NT2/D1 (cell line): Measurements from ENCODE around the gene PRKCH.

Experiments used
- YY1 ChIP-seq: IDR thresholded peaks from 2 replicates; pipeline ENCODE4 v1.6.1; 2011; ENCODE audit not compliant: insufficient read length, insufficient read depth
- ZNF274 ChIP-seq: IDR thresholded peaks from 2 replicates; pipeline ENCODE4 v1.6.1; 2011; ENCODE audit warnings: mild to moderate bottlenecking, low read depth, low read length

GRCh38 chr14:61329478-61330051 is 8.2 kb downstream of the PRKCH start:
- TF ChIP-seq YY1 (no peak), ZNF274 (no peak)
